ENCODE measurements around the gene PARD3.

Gene PARD3

DNA sequence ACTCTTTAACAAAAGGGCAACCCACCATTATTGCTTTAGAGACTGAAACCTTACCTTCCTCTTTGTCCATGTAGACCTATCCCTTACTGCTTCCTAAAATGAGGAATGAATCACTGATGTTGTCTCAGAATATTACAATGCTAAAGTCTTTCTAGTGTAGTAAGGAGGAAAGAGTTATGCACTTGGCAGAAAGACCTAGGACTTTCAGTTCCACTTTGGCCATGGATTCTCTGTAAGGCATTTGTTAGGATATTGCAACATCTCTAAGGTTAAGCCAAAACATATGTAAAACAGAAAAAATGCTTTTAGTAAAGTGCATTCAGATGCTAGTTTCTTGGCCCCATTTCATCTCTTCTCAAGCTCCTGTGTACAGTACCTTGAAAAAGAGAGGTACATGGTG is 230.9 kb downstream of the PARD3 start:
- no peak for DNase-seq (ENCODE audit: low read depth, low spot score)

DNA sequence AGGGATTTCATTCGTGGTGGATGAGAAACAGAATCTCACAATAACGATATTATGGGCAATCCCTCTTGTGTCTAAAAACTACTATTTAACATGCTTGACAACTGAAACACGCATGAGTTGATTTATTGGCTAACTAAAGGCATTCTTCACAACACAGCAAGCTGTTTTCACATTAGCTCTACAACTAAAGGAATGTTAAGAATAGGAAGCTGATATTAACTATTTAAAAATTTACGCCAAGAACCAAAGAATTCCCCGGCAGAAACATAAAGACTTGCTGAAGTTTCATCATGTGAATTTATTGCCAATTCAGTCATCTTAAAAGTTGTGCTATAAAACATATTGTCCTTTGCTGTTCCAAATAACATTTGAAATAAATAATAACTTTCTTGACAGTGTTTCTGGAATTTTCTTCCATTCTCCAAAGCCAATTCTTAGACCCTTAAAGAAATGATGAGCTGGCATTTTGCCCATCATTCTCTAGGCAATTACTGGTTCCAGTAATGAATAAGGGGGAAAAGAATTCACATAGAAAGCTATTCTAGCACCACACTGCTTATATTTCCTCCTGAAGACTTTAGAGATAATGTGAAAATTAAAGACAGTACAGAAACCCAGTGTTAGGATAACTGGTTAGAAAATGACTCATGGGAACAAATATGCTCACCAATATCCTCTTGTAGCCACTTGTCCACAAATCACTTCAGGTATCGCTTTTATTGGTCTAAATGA is 233.1 kb downstream of the PARD3 start:
- DNase-seq (ENCODE audit: low read depth, low spot score): no peak

- DNase-seq (ENCODE audit: low read depth, low spot score): no peak
Observed at GRCh38 chr10:34580643-34581042, 234.5 kb downstream of the PARD3 start.

- DNase-seq (ENCODE audit: low read depth, low spot score): no peak
Observed at GRCh38 chr10:34580214-34580613, 234.9 kb downstream of the PARD3 start.

DNA sequence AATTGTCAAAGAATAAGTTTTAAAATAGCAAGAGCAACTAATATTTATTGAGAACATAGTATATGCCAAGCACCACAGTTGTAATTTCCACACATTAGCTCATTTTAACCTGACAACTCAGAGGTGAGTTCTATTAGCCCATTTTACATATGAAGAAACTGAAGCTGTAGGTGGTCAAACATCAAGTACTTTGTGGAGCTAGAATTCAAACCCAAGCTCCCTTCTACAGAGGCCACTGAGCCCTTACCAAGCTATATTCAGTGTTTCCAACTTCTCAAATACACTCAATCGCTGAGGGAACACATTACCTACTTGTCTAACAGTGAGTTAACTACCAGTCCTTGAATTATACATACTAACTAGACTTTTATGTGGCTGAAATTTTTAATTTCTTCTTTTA is 236.6 kb downstream of the PARD3 start:
- no peak for DNase-seq (ENCODE audit: low read depth, low spot score)

GRCh38 chr10:34576797-34577196 is 238.3 kb downstream of the PARD3 start:
- DNase-seq (ENCODE audit: low read depth, low spot score): no peak

DNA sequence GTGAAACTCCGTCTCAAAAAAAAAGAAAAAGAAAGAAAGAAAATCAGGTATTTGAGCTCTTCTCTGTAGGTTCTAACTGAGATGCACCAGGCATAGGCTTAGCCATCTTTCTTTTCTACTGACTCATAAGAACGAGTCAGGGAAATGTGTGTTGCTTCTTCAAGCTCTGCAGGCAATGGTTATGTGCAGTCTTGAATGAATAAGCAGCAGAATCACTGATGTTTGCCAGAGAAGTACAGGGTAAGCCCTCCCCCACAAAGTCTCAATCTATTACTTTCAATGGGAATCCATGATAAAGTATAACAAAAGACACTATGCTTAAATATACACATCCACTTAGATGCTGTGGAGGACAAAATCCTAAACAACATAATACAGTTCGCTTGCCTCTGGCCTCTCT is 239.2 kb downstream of the PARD3 start:
- DNase-seq (ENCODE audit: low read depth, low spot score): no peak

DNA sequence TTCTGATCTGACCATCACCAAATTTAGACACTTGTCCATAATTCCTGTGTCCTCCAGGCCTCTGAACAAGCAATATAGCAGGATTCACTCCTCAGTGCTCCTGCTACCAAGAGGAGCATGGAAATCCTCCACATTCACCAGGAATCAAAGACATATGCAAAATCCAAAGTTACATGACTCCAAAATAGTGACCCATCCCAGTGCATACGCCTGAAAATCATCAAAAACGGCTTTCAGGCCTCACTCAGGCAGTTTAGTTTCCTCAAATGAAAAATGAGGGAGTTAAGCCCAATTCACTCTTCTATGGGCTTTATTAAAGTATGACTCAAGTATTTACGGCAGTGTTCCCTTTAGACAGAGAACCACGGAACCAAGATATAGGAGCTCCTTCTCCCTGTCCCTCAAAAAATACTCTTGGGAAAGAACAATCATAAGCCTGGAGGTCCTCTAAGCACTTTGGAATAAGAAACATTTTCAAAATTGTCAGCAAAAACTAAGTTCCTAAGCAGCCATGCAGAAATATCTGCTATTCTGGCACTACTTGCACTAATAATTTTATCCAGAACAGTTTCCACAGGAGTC is 240.7 kb downstream of the PARD3 start:
- DNase-seq (ENCODE audit: low read depth, low spot score): no peak

DNA sequence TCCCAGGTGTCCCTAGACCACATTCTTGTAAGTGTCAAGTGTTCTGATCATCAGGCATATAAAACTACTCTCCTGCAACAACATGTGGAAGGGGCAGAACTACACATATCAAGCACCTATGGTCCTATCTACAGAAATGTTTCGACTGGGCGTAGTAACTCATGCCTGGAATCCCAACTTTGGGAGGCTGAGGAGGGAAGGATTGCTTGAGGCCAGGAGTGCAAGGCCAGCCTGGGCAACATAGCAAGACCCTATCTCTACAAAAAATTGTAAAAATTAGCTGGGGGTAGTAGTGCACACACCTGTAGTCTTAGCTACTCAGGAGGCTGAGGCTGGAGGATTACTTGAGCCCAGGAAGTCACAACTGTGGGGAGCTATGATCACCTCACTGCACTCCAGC is 244.2 kb downstream of the PARD3 start:
- no peak for DNase-seq (ENCODE audit: low read depth, low spot score)

DNA sequence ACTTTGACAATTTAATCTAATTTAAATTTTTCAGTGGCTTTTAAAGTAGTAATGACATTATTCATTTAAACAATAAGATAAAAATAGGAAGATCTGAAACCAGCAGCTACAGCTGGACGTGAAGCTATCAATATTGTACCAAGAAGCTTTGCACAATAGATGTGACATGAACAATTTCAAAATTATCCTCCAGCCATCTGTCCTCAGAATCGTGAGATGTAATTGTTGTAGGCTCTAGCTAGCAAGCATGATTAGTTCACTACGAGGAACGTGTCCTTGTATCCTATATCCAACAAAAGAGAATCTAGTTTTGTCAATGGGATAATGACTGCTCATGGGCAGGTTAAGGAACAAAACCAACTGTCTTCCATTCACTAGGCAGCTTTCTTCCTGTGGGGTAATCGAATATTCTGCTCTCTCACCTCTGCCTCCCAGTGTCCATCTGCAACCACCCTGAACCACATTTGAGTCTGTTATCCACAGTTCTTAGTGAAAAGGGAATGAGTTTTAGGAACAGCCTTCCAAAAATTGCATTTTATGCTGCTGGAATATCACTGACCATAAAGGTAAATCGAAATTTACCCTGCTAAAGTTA is 247.3 kb downstream of the PARD3 start:
- DNase-seq (ENCODE audit: low read depth, low spot score): no peak

DNA sequence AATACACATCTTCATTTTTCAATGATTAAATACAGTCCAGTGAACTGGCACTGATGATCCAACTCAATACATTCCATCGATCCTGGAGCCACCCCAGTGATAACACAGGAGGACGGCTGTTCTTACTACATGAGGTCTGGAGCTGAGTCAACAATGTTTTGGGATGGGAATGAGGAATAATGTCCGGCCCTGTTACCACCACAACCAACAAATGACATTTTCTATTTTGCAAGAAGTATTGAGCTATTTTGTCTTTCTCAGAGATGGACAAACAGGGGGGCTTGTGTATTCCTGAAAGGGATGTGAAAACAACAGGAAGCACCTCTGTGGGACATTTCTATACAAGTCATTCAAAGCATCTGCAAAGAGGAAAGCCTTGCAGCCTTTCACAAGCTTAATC is 249.2 kb downstream of the PARD3 start:
- DNase-seq (ENCODE audit: low read depth, low spot score): no peak

DNA sequence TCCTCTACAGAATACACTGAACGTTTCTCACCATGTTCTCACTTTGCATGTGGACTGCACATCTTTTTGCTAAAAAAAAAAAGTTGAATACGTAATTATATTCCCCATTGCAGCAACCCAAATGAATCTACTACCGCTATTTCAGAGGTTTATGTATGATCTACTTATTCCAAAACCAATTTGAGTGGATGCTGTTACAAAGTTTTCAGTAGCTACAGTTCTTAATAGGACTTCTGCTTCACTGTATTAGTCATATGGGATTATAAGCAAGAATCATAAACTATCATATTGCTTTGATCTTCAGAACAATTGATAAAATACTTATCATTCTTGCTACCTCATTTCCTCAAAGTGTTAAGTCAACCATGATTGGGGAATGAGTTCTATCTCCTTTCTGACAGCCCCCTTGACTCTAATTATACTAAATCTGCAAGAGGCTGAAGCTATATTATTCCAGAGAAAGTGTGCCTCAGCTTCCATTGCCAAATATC is 257.0 kb downstream of the PARD3 start:
- DNase-seq (ENCODE audit: low read depth, low spot score): no peak

GRCh38 chr10:34557173-34557572 is 257.9 kb downstream of the PARD3 start:
- DNase-seq (ENCODE audit: low read depth, low spot score): no peak

DNA sequence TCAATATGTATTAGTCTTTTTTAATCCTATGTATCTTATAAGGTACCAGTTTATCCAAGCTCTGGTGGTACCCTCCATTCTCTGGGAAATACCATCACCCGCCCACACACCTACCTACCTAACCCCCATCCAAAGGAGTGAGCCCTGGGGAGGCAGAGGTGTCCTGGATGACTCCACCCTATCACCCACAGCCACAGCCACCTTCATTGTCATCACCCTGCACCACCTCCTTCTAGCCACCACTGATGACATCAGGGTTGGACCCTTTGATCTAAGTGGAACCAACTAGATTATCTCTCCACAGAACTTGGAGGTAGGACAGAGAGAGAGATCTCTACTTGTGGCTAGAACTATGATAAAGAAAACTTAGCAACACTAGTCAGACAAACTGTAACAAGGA is 259.4 kb downstream of the PARD3 start:
- no peak for DNase-seq (ENCODE audit: low read depth, low spot score)

GRCh38 chr10:34553747-34554146 is 261.3 kb downstream of the PARD3 start:
- no peak for DNase-seq (ENCODE audit: low read depth, low spot score)

DNA sequence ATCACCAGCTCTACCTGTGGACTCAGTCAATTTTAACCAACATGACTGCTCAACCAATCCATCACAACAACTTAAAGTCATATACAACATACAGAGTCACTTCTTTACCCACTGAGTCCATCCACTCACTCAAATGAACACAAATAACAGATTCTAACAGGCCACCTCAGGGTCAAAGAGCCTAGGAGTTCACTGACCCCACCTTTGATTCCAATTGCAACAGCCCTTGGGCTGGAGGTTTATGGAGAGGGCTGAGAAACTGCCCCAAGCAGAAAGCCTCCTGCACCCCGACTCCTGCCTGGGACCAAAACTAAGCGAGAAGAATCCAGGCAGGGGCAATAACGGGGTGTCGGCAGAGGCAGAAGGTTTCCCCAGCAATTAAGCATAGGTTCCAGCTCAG is 263.8 kb downstream of the PARD3 start:
- DNase-seq (ENCODE audit: low read depth, low spot score): no peak

GRCh38 chr10:34549953-34550352 is 265.1 kb downstream of the PARD3 start:
- DNase-seq (ENCODE audit: low read depth, low spot score): no peak

GRCh38 chr10:34549001-34549400 is 266.1 kb downstream of the PARD3 start:
- DNase-seq (ENCODE audit: low read depth, low spot score): no peak

DNA sequence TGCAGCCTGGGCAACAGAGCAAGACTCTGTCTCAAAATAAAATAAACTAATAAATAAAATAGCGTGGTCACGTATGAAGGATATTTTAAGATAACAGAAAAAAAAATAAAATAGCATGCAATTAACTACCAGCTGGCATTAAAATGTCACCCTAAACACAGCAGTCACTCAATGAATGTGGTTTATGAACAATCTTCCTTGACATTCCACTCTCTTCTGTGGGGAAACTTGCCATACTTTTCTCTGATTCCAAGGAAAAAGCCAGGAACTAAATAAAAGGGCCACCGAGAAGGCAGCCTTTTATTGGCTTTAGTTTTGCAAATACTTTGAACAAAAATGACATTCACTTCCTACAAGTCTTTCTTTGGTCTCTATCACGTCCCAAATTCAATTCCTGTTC is 266.6 kb downstream of the PARD3 start:
- DNase-seq (ENCODE audit: low read depth, low spot score): no peak

DNA sequence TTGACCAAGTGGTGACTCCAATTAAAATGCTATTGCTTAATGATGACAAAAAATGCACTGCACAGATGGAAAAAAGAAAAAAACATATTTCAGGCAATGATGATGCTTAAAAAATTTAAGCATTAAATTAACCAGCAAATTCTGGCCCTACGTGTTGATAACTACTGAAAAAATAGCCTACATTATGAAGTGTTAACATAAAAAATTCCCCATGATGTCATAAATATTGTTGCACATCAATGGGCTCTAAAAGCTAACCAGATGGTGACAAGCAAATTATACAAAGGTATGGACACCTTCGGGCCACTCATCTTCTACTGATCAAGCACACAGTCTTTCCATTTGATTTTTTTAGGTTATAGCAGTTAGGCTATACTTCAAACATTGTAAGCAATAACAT is 267.4 kb downstream of the PARD3 start:
- DNase-seq (ENCODE audit: low read depth, low spot score): no peak

- no peak for DNase-seq (ENCODE audit: low read depth, low spot score)
Observed at GRCh38 chr10:34547291-34547690, 267.8 kb downstream of the PARD3 start.

GRCh38 chr10:34544400-34544799 is 270.7 kb downstream of the PARD3 start:
- DNase-seq (ENCODE audit: low read depth, low spot score): no peak

- no peak for DNase-seq (ENCODE audit: low read depth, low spot score)
Observed at GRCh38 chr10:34543716-34544115, 271.4 kb downstream of the PARD3 start.
